ENCODE results near the gene FAM219A.
"Not testable (repeated sequence)": the region's sequence is repeated elsewhere in the genome, so short reads cannot be mapped to it uniquely, and the experiment has no call there.

FAM219A gene

DNA sequence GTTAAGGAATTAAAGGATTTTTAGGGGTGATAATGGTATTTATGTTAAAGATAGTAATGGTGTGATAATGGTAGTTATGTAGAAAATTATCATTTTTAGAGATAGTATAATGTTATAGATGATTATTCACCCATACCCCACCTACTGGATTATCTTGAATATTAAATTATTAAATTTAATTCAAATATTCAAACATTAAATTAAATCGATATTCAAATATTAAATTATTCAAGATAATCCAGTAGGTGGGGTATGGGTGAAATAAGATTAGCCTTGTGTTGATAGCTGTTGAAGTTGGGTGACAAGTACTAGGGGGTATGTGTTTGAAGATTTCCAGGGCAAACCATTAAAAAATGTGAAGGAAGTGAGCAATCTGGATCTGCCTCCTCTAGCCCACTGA lies 15.6 kb downstream of the FAM219A start:
- no peak for DNase-seq

DNA sequence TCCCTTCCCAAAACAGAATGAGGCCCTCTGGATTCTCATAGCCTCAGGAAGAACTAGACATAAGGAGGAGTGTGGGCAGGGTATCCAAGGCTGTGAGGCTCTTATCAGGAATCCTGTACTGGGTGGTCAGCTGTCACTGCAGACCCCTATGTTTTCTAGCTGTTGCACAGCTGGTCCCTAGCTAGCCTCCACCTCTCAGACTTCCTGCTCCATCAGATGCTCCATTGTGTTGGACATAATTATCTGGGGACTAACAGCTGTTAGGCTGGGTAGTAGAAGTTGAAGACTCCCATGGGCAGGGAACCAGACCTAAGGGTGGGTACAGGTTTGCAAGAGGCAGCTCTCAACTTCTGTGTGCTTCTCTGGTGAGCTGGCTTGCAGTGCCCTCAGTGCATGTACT lies 18.4 kb downstream of the FAM219A start:
- no peak for DNase-seq

DNA sequence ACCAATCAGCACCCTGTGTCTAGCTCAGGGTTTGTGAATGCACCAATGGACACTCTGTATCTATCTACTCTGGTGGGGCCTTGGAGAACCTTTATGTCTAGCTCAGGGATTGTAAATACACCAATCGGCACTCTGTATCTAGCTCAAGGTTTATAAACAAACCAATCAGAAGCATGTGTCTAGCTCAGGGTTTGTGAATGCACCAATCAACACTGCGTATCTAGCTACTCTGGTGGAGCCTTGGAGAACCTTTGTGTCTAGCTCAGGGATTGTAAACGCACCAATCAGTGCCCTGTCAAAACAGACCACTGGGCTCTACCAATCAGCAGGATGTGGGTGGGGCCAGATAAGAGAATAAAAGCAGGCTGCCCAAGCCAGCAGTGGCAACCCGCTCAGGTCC lies 19.9 kb downstream of the FAM219A start:
- DNase-seq = not testable (repeated sequence)

DNA sequence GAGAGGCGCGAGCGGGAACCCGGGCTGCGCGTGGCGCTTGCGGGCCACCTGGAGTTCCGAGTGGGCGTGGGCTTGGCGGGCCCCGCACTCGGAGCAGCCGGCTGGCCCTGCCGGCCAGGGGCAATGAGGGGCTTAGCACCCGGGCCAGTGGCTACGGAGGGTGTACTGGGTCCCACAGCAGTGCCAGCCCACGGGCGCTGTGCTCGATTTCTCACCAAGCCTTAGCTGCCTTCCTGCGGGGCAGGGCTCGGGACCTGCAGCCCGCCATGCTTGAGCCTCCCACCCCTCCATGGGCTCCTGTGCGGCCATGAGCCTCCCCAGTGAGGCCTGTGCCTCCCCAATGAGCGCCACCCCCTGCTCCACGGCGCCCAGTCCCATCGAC lies 20.5 kb downstream of the FAM219A start:
- DNase-seq = not testable (repeated sequence)

DNA sequence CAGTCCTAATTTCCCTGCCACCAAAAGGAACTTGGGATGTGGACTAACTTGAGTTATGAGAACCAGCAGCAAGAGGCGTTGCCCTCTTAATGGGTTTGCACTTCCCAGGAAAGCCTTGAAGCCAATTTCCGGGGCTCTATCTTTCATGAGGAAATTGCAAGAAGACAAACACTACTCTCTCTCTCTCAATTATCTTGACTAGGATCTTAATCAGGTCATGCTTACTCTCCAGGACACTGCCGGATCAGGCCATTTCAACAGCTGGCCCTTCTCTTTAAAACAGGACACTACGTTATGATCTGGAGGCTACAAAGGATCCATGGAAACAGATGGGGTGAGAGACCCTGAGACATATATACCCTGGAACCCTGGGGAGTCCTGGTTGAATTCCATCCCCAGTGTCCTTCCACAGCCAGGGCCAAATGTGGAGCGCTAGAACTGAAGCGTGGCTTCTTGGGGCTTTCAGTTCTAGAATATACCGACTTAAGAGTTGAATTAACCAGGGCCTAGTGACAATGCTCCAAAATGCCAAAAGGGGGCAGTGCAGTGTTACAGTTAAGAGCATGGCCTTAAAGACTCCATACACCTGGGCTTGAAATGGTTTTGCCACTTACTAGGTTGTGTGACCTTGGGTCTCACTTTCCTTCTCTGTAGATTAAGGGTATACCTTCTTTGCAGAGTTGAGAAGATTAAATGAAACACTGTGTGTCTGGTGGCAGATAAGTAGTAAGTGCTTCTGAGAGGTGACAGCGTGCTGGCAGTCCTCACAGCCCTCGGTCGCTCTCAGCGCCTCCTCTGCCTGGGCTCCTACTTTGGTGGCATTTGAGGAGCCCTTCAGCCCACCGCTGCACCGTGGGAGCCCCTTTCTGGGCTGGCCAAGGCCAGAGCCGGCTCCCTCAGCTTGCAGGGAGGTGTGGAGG lies 21.1 kb downstream of the FAM219A start:
- DNase-seq = peak; percentile 55 to 67

DNA sequence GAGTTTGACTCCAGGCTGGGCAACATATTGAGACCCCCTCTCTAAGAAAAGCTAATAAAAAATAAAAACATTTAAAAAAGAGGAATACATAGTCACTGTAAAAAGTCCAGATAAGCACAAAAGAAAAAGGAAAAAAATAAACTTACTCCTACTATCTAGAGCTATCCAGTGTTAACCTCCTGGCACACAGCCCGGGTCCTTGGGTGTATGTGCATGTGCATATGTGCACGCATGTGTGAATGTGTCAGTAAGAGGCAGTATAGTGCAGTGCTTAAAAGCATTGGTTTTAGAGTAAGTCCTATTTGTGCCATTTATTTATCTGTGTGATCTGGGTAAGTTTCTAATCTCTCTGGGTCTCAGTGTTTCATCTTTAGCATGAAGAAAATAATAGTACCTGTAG lies 26.7 kb downstream of the FAM219A start:
- DNase-seq = no peak

DNA sequence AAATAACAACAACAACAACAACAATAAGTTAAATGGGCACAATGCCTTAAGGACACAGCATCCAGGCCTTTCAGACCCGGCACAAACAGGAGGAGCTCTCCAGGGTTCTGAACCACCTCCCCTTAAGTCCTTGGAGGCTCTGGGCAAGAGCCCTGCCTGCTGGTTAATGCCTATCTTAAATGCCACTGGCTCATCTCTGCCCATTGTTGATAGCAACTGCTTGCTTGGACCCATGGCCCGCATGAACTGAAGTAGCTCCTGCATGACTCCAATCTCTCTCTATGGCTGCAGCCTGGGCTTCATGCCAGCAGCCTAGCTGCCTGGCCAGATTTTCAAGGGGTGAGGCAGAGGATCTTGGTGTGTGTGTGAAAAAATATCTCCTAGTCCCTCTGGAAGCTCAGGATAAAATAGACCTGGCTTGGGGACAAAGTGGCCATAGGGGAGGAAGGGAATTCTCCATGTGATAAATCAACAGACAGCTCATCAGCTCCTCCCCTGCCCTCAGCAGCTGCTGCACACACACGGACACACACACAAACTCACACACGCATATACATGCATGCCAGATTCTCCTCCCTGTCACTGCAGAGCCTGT lies 27.4 kb downstream of the FAM219A start:
- DNase-seq = peak; percentile 38 to 46

DNA sequence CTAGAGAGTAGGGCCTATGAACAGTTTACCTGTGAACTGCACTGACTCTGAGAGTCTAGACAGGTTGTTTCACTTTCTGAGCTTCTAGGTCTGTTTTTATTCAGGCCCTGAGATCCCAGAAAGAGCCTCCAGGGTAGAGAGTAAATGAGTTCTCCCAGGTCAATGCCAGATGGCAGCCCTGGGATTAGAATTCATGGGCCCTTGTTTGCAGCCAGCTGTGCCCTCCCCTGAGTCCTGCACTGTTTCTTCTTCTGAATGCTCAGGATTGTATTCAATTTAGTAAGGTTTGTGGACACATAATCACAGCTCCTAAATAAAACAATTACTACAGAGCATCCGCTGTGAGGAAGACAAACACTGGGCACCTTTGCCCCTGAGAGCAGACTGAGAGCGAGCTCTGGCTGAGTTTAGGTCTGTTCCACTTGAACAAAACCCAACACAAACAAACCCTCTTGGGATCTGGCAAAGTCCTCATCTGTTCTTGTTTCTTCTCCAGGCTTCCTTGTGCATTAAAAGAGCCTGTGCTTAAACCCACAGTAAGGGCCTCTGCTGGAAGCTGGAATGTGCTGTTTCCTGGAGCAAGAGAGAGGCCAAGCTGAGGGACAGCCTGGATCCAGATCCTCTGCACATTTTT lies 29.9 kb downstream of the FAM219A start:
- DNase-seq = no peak

DNA sequence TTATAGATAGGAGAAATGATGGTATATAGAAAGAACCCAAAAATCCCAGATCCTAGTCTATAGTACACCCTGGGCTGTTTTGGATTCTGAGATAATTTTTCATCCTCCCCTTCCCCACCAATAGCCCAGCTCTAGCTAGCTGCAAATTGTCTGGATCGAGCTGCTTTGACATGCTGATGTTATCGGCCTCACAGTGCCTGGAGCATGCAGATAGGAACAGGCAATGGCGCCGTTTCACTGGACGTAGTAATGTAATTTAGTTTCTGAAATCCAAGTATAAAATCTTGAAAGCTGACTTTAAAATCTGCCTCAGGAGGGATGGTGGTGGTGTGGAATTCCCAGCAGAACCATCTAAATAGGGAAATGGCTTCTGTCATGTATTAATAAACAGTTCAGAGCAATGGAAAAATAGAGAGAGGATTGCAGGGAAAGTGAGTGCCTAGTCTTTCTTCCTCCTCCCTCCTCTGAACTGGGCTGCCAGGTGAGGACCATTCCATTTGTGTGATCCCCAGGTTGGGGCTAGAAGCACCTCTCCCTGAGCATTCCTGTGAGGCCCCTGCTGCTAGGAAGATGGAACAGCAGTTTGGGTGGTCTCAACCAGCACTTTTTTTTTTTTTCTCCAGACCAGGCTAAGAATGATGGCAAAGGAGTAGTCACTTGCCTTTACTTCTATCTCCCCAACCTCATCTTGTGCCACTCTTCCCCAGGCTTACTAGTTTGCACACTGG lies 31.9 kb downstream of the FAM219A start:
- no peak for DNase-seq

DNA sequence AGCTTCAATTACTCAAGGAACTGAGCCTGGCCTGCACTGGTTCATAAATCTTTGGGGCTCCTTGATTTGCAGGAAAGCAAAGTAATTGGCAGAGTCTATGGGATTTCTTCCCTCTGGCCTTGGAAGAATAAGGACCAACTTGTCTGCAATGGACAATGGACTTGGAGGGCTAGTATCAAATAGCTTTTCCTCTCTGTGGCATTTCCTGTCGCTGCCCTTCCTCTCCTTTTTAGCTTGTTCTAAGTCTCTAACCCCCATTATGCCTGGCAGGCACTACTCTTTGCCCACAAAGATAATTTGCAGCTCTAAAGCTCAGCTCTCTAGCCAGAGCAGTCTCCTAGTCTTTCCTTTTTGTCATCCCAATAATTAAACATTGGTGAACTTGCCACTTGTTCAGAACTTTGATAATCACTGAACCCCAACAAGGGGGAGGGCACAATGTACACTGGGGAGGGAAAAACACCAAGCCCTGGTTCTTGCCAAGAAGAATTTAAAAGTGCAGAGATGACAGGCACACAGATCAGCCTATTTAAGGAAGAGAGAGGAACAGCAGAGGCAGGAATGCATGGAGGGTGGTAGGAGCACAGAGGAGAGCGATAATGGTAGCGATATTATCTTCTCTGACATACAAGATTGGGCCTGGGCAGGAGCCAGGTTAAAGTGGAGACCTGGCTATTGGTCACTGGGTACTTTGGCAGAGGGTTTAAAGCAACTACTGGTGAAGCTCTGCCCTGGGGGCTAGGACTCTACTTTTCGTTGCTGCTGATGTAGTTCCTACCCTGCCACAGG lies 38.5 kb downstream of the FAM219A start:
- no peak for DNase-seq

DNA sequence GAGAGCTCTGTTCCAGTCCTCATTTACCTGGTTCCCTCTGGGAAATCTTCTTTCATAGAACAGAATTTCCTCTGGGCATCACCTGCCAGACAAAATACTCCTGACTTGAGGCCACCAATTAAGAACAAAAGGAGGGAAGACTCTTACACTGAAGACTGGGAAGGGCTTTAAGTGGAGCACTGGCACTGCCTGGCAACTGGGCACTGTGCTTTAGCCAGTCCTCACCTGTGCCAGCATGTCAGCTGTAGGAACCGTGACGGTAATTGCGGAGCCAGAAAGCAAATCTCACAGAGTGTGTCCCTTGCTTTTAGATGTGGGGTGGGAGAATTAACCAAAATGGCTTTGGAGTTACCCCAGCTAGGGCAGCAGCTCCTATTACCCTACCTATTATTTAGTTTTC lies 40.6 kb downstream of the FAM219A start:
- DNase-seq = no peak

DNA sequence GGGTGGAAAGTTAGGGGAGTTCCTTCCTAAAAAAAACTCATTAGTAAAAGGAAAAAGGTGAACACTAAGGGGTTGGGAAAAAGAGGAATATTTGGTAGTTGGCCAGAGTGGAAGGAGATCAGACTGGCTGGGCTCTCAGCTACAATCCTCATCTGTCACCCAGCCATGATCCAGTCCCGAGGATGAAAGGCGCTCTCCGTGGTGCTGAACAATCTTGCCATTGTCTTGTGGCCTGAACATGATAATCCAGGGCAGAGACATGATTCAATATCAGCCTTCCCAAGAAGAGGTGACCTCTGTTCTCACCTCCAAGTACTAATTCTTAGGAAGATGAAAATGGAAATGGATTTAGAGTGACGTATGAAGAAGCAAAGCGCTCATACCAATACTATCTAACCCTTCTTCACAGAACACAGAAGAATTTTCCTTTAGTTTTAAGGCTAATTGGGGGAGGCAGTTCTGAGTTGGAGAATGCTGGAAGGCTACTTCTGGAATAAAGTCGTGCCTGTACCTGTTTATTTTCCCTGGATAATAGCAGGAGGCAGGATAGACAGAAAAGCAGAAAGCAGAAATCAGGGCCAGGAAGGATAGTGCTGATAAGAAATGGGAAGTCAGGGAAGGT lies 45.0 kb downstream of the FAM219A start:
- DNase-seq = peak; percentile 31 to 38

DNA sequence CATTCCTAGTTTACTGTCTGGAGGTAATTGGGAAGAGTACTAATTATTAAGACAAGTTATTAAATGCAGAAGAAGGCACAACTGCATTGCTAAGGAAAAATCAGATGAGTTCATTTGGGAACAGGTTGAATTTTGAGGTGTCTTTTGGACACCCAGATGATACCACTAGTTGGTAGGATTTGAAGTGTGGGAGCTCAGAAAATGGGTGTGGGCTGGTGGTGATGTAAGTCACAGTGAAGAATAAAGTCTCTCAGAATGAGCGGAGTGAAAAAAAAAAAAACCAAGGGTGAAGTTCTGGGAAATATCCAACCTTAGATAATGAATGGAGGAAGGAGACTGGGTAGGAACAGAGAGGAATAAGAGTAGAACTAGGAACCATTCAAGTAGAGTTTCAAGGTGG lies 46.0 kb downstream of the FAM219A start:
- no peak for DNase-seq

DNA sequence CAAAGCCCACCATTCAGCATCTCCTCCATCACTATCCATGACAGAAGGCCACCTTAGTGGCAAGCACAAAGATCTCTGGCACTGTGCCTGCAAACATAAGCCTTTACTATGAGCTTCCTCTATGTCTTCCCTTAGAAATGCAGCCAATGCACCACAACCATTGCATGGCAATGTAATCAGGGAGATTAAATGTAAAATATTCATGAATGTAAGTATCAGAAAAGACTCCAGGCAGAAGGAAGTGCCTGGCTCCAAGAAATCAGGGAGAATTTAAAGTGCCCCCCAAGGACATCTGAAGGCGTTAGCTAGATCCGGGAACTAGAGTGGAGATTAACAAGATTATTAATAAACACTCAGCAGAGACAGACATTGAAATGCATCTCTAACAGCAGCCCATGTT lies 49.2 kb downstream of the FAM219A start:
- no peak for DNase-seq

DNA sequence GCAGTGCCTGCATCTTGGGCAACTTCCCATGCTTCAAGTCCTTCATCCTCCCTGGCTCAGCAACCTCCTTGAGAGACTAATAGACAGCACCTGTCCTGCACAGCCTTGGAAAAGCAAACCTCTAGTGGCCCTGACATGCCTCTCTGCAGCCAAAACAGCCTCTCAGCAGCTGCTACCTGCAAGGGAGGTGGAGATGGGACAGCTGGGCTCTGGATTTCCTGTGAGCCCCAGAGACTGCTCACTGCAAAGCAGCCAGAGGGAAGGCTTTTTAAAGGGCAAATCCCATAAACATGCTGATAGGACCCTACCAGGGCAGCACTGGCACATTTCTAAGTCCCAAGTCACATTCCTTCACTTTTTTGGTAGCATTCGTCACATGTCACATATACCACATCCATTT lies 50.2 kb downstream of the FAM219A start:
- DNase-seq = no peak

DNA sequence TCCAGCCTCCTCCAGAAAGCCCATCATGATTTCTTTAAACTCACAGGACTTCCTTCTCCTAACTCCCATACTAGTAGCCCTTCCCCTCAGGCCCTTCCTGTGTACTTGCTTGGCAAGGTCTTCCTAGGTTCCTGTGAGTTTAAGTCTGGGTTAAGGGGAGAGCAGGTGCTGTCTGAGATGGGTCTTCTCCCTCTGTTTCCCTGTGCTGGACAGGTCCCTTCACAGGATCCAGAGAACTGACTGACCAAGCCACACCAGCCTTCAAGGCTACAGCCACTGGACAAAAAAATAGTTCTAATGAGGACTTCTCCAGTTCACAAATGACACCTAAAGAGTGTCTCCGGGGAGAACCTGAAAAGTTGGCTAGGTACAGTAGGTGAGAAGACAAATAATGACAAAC lies 52.2 kb downstream of the FAM219A start:
- no peak for DNase-seq

DNA sequence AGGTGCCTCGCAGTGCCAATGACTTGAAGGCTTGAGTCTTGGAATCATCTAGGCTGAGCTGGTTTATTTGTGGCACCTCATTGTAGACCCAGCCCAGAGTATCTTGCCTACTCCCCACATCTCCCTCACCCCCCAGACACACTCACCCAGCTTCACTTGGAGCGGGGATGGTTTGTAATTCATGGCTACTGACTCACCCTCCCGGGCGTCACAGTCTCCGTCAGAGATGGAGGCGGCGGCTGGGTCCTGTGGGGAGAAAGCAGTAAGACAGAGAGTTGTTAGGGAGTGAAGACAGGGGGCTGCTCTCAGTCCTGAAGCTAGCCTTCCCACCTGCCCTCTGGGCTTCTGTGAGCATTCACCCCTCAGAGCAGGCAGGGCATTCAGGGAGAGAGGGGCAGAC lies 52.7 kb downstream of the FAM219A start:
- no peak for DNase-seq

DNA sequence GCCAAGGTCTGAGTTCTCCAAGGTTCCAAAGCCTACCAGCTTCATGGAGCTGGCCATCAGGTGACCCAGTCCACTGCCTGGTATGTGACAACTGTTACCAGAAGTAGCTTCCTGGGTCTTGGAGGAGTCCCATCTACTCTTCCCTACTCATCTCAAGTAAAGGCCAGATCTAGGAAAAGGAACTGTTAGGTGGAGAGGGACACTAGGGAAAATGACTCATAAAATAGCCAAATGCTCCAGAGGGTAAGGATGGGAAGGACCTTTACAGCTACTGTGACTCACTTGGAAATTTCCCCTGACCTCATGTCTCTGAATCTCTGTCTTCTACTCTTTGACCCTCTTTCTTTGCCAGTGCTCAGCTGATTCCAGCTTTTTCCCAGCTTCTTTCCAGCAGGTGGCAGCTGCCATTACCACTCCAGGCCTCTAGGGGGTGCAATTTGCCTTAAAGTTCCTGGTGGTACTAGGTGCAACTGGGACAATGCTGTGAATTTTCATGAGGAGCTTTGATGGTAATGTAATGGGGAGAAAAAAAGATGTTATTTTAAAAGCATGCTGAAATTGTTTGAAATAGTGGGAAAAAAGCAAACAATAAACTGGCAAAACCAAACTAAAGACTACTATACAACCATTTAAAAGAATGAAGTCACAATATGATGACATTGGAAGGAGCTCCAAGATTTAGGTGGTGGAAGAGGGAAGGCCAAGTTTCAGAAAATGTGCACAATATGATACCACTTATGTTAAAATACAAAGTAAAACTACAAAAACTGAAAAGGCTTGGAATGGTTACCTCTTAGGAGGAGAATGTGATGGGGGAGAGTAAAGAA lies 54.6 kb downstream of the FAM219A start:
- peak; percentile 25 to 57 for DNase-seq

DNA sequence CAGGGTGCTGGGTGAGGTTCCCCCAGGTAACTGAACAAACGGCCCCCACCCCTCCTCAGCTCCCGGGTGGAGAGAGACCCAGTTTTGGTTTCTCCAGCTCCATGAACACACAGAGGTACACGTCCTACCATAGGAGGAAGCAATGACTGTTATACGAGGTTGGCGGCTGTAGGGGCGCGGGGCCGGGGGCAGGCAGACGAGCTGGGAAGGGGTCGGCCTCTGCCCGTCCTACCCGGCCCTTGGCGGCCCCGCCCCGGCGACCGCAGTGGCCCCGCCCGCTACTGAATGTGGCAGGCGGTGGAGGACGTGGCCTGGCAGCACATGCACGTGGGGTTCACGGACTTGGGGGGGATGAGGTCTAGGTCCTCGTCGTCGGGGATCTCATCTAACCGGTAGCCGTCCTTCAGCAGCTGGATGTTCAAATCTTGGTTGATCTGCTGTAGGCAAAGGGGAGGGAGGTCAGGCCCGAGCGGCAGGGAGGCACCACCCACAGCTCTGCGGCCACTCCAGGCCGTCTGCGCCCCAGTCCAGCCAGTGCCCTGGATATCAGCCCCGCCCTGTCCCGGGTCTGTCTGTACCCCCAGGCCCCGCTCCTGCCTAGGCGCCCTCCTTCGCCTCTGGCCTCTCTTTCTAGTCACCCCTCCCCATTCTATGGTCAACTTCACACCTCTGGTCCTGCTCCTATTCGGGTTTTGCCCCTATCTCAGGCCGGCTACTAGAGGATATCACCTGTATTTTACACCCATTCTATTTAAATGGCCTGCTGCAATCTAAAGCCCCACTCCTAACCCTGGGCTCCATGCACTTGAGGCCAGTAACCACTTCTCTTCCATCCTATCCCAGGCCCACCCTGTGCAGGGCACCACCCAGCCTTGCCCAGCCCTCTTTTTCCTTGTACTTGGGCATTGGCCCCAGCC lies 57.4 kb downstream of the FAM219A start:
- DNase-seq = no peak

DNA sequence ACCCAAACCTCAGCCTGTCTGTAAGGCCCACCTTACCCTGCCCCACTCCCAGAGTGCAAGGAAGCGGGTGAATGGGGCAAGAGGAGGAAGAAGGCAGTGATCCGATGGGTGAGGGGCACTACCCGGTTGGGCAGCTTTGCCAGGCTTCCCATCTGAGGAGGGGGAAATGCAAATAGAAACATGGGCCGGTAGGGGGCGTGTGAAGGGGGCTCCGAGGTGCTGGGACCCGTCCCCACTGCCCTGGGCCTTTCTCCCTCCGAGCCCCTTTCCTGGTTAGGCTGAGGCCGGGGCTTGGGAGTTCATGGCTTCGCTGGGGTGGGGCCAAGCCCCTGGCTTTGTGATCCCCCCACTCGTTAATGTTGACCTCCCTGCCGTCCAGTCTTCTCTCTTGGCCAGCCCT lies 58.1 kb downstream of the FAM219A start:
- DNase-seq = no peak
